GM21360 (cell line): ENCODE data around the gene HMGB2.

ENCODE experiments used
- ATAC-seq: cut with Tn5 transposase; IDR thresholded peaks from one replicate; pipeline ENCODE4 v1.9.1; 2021; ENCODE audit warnings: mild to moderate bottlenecking, moderate library complexity; ENCODE audit not compliant: unreplicated experiment

Gene HMGB2

GRCh38 chr4:173334085-173334890, at the start of gene HMGB2:
HMGB2 (minus strand) TSS chr4:173334358; CDS start chr4:173333649, 709 bp downstream.
- peak; percentile 93 for ATAC-seq

DNA sequence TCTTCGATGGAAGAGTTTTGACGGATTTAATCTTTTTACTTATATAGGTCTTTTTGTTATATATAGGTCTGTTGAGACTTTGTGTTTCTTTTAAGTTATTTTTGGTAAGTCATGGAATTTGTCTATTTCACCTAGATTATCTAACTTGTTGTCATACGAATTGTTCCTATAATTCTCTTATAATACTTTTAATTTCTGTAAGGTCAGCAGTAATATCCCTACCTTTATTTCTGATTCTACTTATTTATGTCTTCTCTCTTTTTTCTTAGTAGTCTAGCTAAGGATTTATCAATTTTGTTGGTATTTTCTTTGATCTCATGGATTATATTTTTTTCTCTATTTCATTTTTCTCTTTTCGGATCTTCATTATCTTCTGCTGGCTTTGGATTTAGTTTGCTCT, 48.2 kb upstream of the HMGB2 start:
- no peak for ATAC-seq

DNA sequence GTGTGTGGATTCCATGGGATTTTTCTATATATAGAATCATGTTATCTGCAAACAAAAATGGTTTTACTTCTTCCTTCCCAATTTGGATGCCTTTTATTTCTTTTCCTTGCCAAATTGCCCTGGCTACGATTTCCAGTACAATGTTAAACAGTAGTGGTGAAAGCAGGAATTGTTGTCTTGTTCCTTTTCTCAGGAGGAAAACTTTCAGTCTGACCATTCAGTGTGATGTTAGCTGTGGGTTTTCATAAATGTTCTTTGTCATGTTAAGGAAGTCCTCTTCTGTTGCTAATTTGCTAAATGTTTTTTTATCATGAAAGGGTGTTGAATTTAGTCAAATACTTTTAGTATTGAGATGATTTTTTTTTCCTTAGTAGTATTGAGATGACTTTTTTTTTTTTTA, 47.5 kb upstream of the HMGB2 start:
- no peak for ATAC-seq

GRCh38 chr4:173380987-173381386, 46.8 kb upstream of the HMGB2 start:
- ATAC-seq, result no peak

GRCh38 chr4:173379929-173380328, 45.8 kb upstream of the HMGB2 start:
- ATAC-seq, result no peak

- ATAC-seq, result no peak
Measured at GRCh38 chr4:173374588-173374987, 40.4 kb upstream of the HMGB2 start.

GRCh38 chr4:173371292-173372192, 37.4 kb upstream of the HMGB2 start:
- peak; percentile 14 for ATAC-seq

- peak; percentile 69 for ATAC-seq
Measured at GRCh38 chr4:173370477-173371291, 36.5 kb upstream of the HMGB2 start, which contains the start of gene SAP30. SAP30 (plus strand) TSS chr4:173370954; CDS start chr4:173371183, 229 bp downstream.

GRCh38 chr4:173370130-173370476, 35.9 kb upstream of the HMGB2 start:
- ATAC-seq, result peak; percentile 4

DNA sequence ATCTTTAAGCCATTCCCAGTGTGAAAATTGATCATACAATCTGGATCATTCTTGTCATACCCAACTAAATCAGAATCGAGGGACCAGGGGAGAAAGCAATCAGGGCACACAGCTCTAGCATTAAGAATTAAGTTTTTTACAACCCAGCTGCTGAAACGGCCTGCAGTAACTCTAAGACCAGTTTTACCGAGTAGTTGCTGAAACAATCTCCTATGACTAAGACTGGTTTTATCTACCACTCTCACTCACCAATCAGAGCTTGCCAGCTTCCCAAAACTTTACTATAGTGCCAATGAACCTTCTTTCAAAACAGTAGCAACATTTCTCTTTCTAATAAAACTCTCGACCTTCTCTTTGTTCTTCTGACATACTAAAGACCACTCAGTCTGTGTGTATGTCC, 33.8 kb upstream of the HMGB2 start:
- no peak for ATAC-seq

- peak; percentile 14 for ATAC-seq
Measured at GRCh38 chr4:173367285-173367684, 33.1 kb upstream of the HMGB2 start.

GRCh38 chr4:173365359-173365996, 31.3 kb upstream of the HMGB2 start:
- ATAC-seq, result no peak

DNA sequence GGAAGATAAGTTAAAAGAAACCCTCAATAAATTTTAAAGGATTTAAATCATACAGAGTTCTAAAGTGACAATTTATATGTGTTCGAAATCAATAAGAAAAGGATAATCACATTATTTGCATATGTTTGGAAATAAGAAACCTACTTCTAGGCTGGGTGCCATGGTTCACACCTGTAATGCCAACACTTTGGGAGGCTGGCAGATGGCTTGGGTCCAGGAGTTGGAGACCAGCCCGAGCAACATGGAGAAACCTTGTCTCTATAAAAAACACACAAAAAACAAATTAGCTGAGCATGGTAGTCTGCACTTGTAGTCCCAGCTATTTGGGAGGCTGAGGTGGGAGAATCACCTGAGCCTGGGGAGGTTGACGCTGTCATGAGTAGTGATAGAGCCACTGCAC, 28.5 kb upstream of the HMGB2 start:
- ATAC-seq, result no peak

- ATAC-seq, result no peak
Measured at GRCh38 chr4:173360587-173361221, 26.5 kb upstream of the HMGB2 start.

- ATAC-seq, result no peak
Measured at GRCh38 chr4:173357939-173358338, 23.8 kb upstream of the HMGB2 start.

DNA sequence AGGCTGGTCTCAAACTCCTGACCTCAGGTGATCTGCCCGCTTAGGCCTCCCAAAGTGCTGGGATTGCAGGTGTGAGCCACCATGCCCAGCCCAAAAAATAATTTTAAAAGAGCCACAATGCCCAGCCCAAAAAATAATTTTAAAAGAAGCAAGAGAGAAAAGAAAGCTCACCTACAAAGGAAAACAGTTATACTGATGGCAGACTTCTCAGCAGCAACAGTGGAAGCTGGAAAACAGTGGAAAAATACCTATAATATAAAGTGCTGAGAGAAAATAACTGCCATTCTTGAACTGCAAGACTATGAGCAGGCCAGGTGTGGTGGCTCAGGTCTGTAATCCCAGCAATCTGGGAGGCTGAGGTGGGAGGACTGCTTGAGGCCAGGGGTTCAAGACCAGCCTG, 13.3 kb upstream of the HMGB2 start:
- ATAC-seq, result no peak

DNA sequence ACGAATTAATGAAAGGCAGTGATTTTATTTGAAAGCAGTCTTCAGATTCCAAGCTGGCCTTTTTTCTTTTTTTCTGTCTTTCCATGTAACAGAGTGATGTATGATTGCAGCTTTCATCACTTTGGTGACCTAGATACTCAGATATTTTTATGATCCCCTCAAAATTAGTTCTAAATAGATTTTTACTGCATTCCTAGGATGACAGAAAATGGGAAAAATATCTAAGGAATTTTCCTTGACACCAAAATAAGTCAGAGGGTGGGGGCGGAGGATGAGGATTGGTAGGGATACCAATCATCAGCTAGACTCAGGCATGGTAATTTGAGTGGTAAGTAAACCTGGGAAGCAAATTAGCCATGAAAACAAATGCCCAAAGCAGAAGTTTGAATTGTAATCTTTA, 11.9 kb upstream of the HMGB2 start:
- no peak for ATAC-seq

- no peak for ATAC-seq
Measured at GRCh38 chr4:173345648-173346047, 11.5 kb upstream of the HMGB2 start.

GRCh38 chr4:173343832-173344397, 9.8 kb upstream of the HMGB2 start:
- ATAC-seq, result no peak

DNA sequence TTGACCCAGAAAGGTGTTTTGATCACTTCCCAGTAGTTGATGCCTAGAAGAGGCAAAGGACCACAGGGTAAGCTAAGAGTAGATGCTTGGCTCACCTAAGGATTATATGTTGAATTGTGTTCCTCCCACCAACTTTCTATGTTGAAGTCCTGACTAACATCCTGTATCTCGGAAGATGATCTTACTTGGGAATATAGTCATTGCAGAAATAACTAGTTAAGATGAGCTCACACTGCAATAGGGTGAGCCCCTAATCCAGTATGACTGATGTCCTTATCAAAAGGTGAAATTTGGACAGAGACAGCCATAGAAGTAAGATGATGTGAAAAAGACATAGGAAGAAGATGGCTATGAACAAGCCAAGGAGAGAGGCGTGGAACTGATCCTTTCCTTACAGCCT, 3.3 kb upstream of the HMGB2 start:
- no peak for ATAC-seq
